ENCODE data around the gene PAN2.

PAN2 gene

GRCh38 chr12:56333679-56334489, at the start of gene PAN2:
TSS of gene PAN2 (minus strand) at chr12:56334000. CDS start at chr12:56333094, 906 bp downstream.
- peak; percentile 32 for TF ChIP-seq CTCF (IDR thresholded peaks at IDR 0.05; ENCODE audit: borderline replicate concordance, control extremely low read depth, extremely low read depth, insufficient read depth, missing control alignments)
- in situ Hi-C loops (cut with MboI; ENCODE audit: low sequenced_read_pairs, unreplicated experiment): no loop called here
- peak; percentile 97 for DNase-seq (ENCODE audit: low spot score)

- no peak for TF ChIP-seq CTCF (IDR thresholded peaks at IDR 0.05; ENCODE audit: borderline replicate concordance, control extremely low read depth, extremely low read depth, insufficient read depth, missing control alignments)
- in situ Hi-C loops (cut with MboI; ENCODE audit: low sequenced_read_pairs, unreplicated experiment): no loop called here
- no peak for DNase-seq (ENCODE audit: low spot score)
Measured at GRCh38 chr12:56382611-56383010, 48.8 kb upstream of the PAN2 start.

- no peak for DNase-seq (ENCODE audit: low spot score)
- in situ Hi-C loops (cut with MboI; ENCODE audit: low sequenced_read_pairs, unreplicated experiment): no loop called here
- no peak for TF ChIP-seq CTCF (IDR thresholded peaks at IDR 0.05; ENCODE audit: borderline replicate concordance, control extremely low read depth, extremely low read depth, insufficient read depth, missing control alignments)
Measured at GRCh38 chr12:56377989-56378316, 44.2 kb upstream of the PAN2 start.

- in situ Hi-C loops (cut with MboI; ENCODE audit: low sequenced_read_pairs, unreplicated experiment): no loop called here
- no peak for TF ChIP-seq CTCF (IDR thresholded peaks at IDR 0.05; ENCODE audit: borderline replicate concordance, control extremely low read depth, extremely low read depth, insufficient read depth, missing control alignments)
- DNase-seq (ENCODE audit: low spot score): no peak
Measured at GRCh38 chr12:56377310-56377988, 43.6 kb upstream of the PAN2 start.

GRCh38 chr12:56375598-56376434, 42.0 kb upstream of the PAN2 start:
- DNase-seq (ENCODE audit: low spot score): peak; percentile 35
- TF ChIP-seq CTCF (IDR thresholded peaks at IDR 0.05; ENCODE audit: borderline replicate concordance, control extremely low read depth, extremely low read depth, insufficient read depth, missing control alignments): no peak
- in situ Hi-C loops (cut with MboI; ENCODE audit: low sequenced_read_pairs, unreplicated experiment): no loop called here

Measured in GM13976 (cell line).